ENCODE results near the gene MTMR10.

The MTMR10 gene

DNA sequence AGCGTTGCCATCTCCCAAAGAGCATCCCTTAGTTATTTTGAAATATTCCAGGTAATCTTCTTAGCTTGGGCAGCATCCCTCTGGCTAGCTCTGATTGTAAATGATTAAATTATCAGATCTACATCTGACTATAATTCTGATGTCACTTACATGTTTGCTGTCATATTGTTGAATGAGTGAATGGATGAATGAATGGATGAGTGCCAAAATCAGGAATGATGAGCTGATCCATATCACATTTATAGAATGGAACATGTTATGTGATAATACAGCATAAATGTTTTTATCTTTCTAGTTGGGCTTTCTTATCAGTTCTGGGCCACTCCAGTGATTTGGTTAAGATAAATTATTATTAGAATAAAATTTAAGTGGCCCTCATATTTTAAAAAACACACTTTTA, 73.8 kb downstream of the MTMR10 start:
- H3K27ac ChIP-seq (ENCODE audit: low read length), result no peak overlapping the region
- no peak overlapping the region for H2AFZ ChIP-seq (ENCODE audit: low read length)
- H3K79me2 ChIP-seq (ENCODE audit: low read length), result peaks cover 3% of the 10 kb centered on the region; the same call in 1 of the 2 replicates
- peaks cover 6% of the 10 kb centered on the region; the same call in 1 of the 2 replicates for H3F3A ChIP-seq (ENCODE audit: insufficient read depth, low read length)
- no peak overlapping the region for H3K9ac ChIP-seq (ENCODE audit: low read length)
- peaks cover 3% of the 10 kb centered on the region; the same call in 1 of the 2 replicates for H3K36me3 ChIP-seq (replicated peaks; ENCODE audit: insufficient read depth, low read length)
- no peak overlapping the region for H3K4me3 ChIP-seq (ENCODE audit: low read length)
- no peaks in the 10 kb centered on the region for H3K9me2 ChIP-seq (replicated peaks; ENCODE audit: insufficient read depth, low read length)
- H3K9me3 ChIP-seq (replicated peaks; ENCODE audit: insufficient read depth, low read length), result no peaks in the 10 kb centered on the region
- no peak for DNase-seq
- no peak overlapping the region for H3K4me2 ChIP-seq (ENCODE audit: low read depth, low read length)
- TF ChIP-seq EZH2 (optimal IDR thresholded peaks at IDR 0.05; ENCODE audit: low read depth, low read length) (no peak), CTCF (IDR thresholded peaks at IDR 0.05; ENCODE audit: low read length) (no peak), EZH2phosphoT487 (IDR thresholded peaks at IDR 0.05; ENCODE audit: low read length) (no peak)
- H4K20me1 ChIP-seq (ENCODE audit: insufficient read depth, low read length), result no peaks in the 10 kb centered on the region
- H3K27me3 ChIP-seq (replicated peaks; ENCODE audit: insufficient read depth, low read length), result no peaks in the 10 kb centered on the region
- 0 out of 2 replicates have a peak, but pooled peaks cover 3% of the 10 kb centered on the region for H3K4me1 ChIP-seq (ENCODE audit: low read length)

GRCh38 chr15:30917013-30917412, 74.4 kb downstream of the MTMR10 start:
- H3K36me3 ChIP-seq (replicated peaks; ENCODE audit: insufficient read depth, low read length), result peaks cover 3% of the 10 kb centered on the region; the same call in 1 of the 2 replicates
- TF ChIP-seq EZH2 (optimal IDR thresholded peaks at IDR 0.05; ENCODE audit: low read depth, low read length) (no peak), CTCF (IDR thresholded peaks at IDR 0.05; ENCODE audit: low read length) (no peak), EZH2phosphoT487 (IDR thresholded peaks at IDR 0.05; ENCODE audit: low read length) (no peak)
- no peaks in the 10 kb centered on the region for H4K20me1 ChIP-seq (ENCODE audit: insufficient read depth, low read length)
- no peaks in the 10 kb centered on the region for H3K27me3 ChIP-seq (replicated peaks; ENCODE audit: insufficient read depth, low read length)
- H3K79me2 ChIP-seq (ENCODE audit: low read length), result peaks cover 3% of the 10 kb centered on the region; the same call in 1 of the 2 replicates
- H3K4me3 ChIP-seq (ENCODE audit: low read length), result no peak overlapping the region
- H3K9ac ChIP-seq (ENCODE audit: low read length), result no peak overlapping the region
- H3K9me3 ChIP-seq (replicated peaks; ENCODE audit: insufficient read depth, low read length), result no peaks in the 10 kb centered on the region
- H3K9me2 ChIP-seq (replicated peaks; ENCODE audit: insufficient read depth, low read length), result no peaks in the 10 kb centered on the region
- H3K27ac ChIP-seq (ENCODE audit: low read length), result no peak overlapping the region
- H2AFZ ChIP-seq (ENCODE audit: low read length), result no peak overlapping the region
- no peak for DNase-seq
- H3K4me2 ChIP-seq (ENCODE audit: low read depth, low read length), result no peak overlapping the region
- peaks cover 6% of the 10 kb centered on the region; the same call in 1 of the 2 replicates for H3F3A ChIP-seq (ENCODE audit: insufficient read depth, low read length)
- H3K4me1 ChIP-seq (ENCODE audit: low read length), result 0 out of 2 replicates have a peak, but pooled peaks cover 3% of the 10 kb centered on the region

GRCh38 chr15:30913761-30914160, 77.7 kb downstream of the MTMR10 start:
- Histone ChIP-seq H4K20me1 (ENCODE audit: insufficient read depth, low read length) (no peaks in the 10 kb centered on the region), H3K27me3 (replicated peaks; ENCODE audit: insufficient read depth, low read length) (no peaks in the 10 kb centered on the region), H2AFZ (ENCODE audit: low read length) (no peak overlapping the region), H3K9me3 (replicated peaks; ENCODE audit: insufficient read depth, low read length) (no peaks in the 10 kb centered on the region), H3K79me2 (ENCODE audit: low read length) (peaks cover 3% of the 10 kb centered on the region; the same call in 1 of the 2 replicates), H3K4me2 (ENCODE audit: low read depth, low read length) (no peak overlapping the region), H3K4me3 (ENCODE audit: low read length) (no peak overlapping the region), H3K36me3 (replicated peaks; ENCODE audit: insufficient read depth, low read length) (peaks cover 5% of the 10 kb centered on the region; the same call in 1 of the 2 replicates), H3F3A (ENCODE audit: insufficient read depth, low read length) (no peaks in the 10 kb centered on the region), H3K4me1 (ENCODE audit: low read length) (no peaks in the 10 kb centered on the region), H3K27ac (ENCODE audit: low read length) (no peak overlapping the region), H3K9me2 (replicated peaks; ENCODE audit: insufficient read depth, low read length) (no peaks in the 10 kb centered on the region), H3K9ac (ENCODE audit: low read length) (no peak overlapping the region)
- TF ChIP-seq CTCF (IDR thresholded peaks at IDR 0.05; ENCODE audit: low read length) (no peak), EZH2 (optimal IDR thresholded peaks at IDR 0.05; ENCODE audit: low read depth, low read length) (no peak), EZH2phosphoT487 (IDR thresholded peaks at IDR 0.05; ENCODE audit: low read length) (no peak)
- DNase-seq, result no peak
